ENCODE measurements around the gene ANXA2. TPM values are rescaled to one million over a fixed set of nuclear protein-coding genes. Genes with fewer than 3 reads are reported as not detected.
A peak's percentile ranks its signal among the peaks of the same experiment; 100 is the strongest.

Gene ANXA2
- polyA plus RNA-seq, 3 donors from 2014 or later: 358 to 849 (median 423) TPM

- no peak overlapping the region for H3K4me3 Mint-ChIP-seq
- peaks cover 3 to 31% (median 8%) of the 10 kb centered on the region in 3 donors for H3K27me3 Mint-ChIP-seq (ENCODE audit: low read depth in 3 of 3)
- no peak overlapping the region for H3K27ac Mint-ChIP-seq
- H3K36me3 Mint-ChIP-seq: no peaks in the 10 kb centered on the region
- peak; percentile 6 to 32 (median 12) for DNase-seq
- H3K9me3 Mint-ChIP-seq: no peaks in the 10 kb centered on the region
- no peaks in the 10 kb centered on the region for H3K4me1 Mint-ChIP-seq
Observed at GRCh38 chr15:60326824-60327654, 70.7 kb downstream of the ANXA2 start.

- no peak overlapping the region for H3K4me3 Mint-ChIP-seq
- no peak for DNase-seq
- no peaks in the 10 kb centered on the region for H3K4me1 Mint-ChIP-seq
Observed at GRCh38 chr15:60326343-60326742, 71.4 kb downstream of the ANXA2 start.

GRCh38 chr15:60325905-60326304 lies 71.9 kb downstream of the ANXA2 start:
- Mint-ChIP-seq H3K27me3 (ENCODE audit: low read depth in 3 of 3) (peaks cover 2 to 24% (median 11%) of the 10 kb centered on the region in 3 donors), H3K36me3 (no peaks in the 10 kb centered on the region), H3K27ac (no peak overlapping the region), H3K4me1 (no peaks in the 10 kb centered on the region), H3K9me3 (no peaks in the 10 kb centered on the region), H3K4me3 (no peak overlapping the region)
- no peak for DNase-seq

More at GRCh38 chr15:60326343-60326742, 71.4 kb downstream of the ANXA2 start:
- Mint-ChIP-seq H3K27ac (no peak overlapping the region), H3K36me3 (no peaks in the 10 kb centered on the region), H3K9me3 (no peaks in the 10 kb centered on the region), H3K27me3 (ENCODE audit: low read depth in 3 of 3) (peaks cover 2 to 28% (median 11%) of the 10 kb centered on the region in 3 donors)

GRCh38 chr15:60324706-60325438 lies 72.9 kb downstream of the ANXA2 start:
- Mint-ChIP-seq H3K27ac (no peak overlapping the region), H3K9me3 (no peaks in the 10 kb centered on the region), H3K27me3 (ENCODE audit: low read depth in 3 of 3) (peaks cover 2 to 24% (median 9%) of the 10 kb centered on the region in 3 donors), H3K4me3 (no peak overlapping the region), H3K4me1 (no peaks in the 10 kb centered on the region), H3K36me3 (no peaks in the 10 kb centered on the region)
- no peak for DNase-seq

- H3K36me3 Mint-ChIP-seq: no peaks in the 10 kb centered on the region
- no peak overlapping the region for H3K27ac Mint-ChIP-seq
- peaks cover 2 to 16% (median 9%) of the 10 kb centered on the region in 3 donors for H3K27me3 Mint-ChIP-seq (ENCODE audit: low read depth in 3 of 3)
- no peak for DNase-seq
- no peak overlapping the region for H3K4me3 Mint-ChIP-seq
- H3K4me1 Mint-ChIP-seq: no peaks in the 10 kb centered on the region
- no peaks in the 10 kb centered on the region for H3K9me3 Mint-ChIP-seq
Observed at GRCh38 chr15:60323322-60323721, 74.5 kb downstream of the ANXA2 start.

GRCh38 chr15:60320365-60320764 lies 77.4 kb downstream of the ANXA2 start:
- H3K27me3 Mint-ChIP-seq (ENCODE audit: low read depth in 3 of 3): peaks cover 1 to 7% (median 5%) of the 10 kb centered on the region in 3 donors
- no peaks in the 10 kb centered on the region for H3K9me3 Mint-ChIP-seq
- H3K4me3 Mint-ChIP-seq: no peak overlapping the region
- DNase-seq: no peak
- no peaks in the 10 kb centered on the region for H3K36me3 Mint-ChIP-seq
- H3K27ac Mint-ChIP-seq: no peak overlapping the region
- no peaks in the 10 kb centered on the region for H3K4me1 Mint-ChIP-seq

GRCh38 chr15:60318216-60318867 lies 79.4 kb downstream of the ANXA2 start:
- H3K9me3 Mint-ChIP-seq: no peaks in the 10 kb centered on the region
- no peak overlapping the region for H3K27ac Mint-ChIP-seq
- H3K36me3 Mint-ChIP-seq: no peaks in the 10 kb centered on the region
- peaks cover 1 to 7% (median 7%) of the 10 kb centered on the region in 3 donors for H3K27me3 Mint-ChIP-seq (ENCODE audit: low read depth in 3 of 3)
- DNase-seq: no peak
- no peak overlapping the region for H3K4me3 Mint-ChIP-seq
- no peaks in the 10 kb centered on the region for H3K4me1 Mint-ChIP-seq

GRCh38 chr15:60316961-60317360 lies 80.8 kb downstream of the ANXA2 start:
- Mint-ChIP-seq H3K27ac (no peak overlapping the region), H3K36me3 (no peaks in the 10 kb centered on the region), H3K4me3 (no peak overlapping the region)

GRCh38 chr15:60315878-60316277 lies 81.9 kb downstream of the ANXA2 start:
- Mint-ChIP-seq H3K27me3 (ENCODE audit: low read depth in 3 of 3) (peaks cover 3 to 7% (median 5%) of the 10 kb centered on the region in 3 donors), H3K4me1 (no peaks in the 10 kb centered on the region), H3K36me3 (no peaks in the 10 kb centered on the region), H3K4me3 (no peak overlapping the region), H3K9me3 (no peaks in the 10 kb centered on the region), H3K27ac (no peak overlapping the region)
- no peak for DNase-seq

More at GRCh38 chr15:60316961-60317360, 80.8 kb downstream of the ANXA2 start:
- peaks cover 3 to 7% (median 7%) of the 10 kb centered on the region in 3 donors for H3K27me3 Mint-ChIP-seq (ENCODE audit: low read depth in 3 of 3)
- H3K4me1 Mint-ChIP-seq: no peaks in the 10 kb centered on the region
- no peaks in the 10 kb centered on the region for H3K9me3 Mint-ChIP-seq
- DNase-seq: no peak

- Mint-ChIP-seq H3K4me1 (no peaks in the 10 kb centered on the region), H3K27ac (no peak overlapping the region), H3K27me3 (ENCODE audit: low read depth in 3 of 3) (peaks cover 5 to 7% (median 7%) of the 10 kb centered on the region in 3 donors), H3K9me3 (no peaks in the 10 kb centered on the region), H3K36me3 (no peaks in the 10 kb centered on the region), H3K4me3 (no peak overlapping the region)
- no peak for DNase-seq
Observed at GRCh38 chr15:60313906-60314305, 83.9 kb downstream of the ANXA2 start.

GRCh38 chr15:60307034-60307433 lies 90.8 kb downstream of the ANXA2 start:
- H3K36me3 Mint-ChIP-seq: no peaks in the 10 kb centered on the region
- no peak overlapping the region for H3K4me3 Mint-ChIP-seq
- H3K27me3 Mint-ChIP-seq (ENCODE audit: low read depth in 3 of 3): peaks cover 1 to 4% (median 3%) of the 10 kb centered on the region in 3 donors
- no peaks in the 10 kb centered on the region for H3K9me3 Mint-ChIP-seq
- H3K4me1 Mint-ChIP-seq: no peaks in the 10 kb centered on the region
- no peak overlapping the region for H3K27ac Mint-ChIP-seq
- DNase-seq: no peak

GRCh38 chr15:60301024-60301423 lies 96.8 kb downstream of the ANXA2 start:
- no peak for DNase-seq
- Mint-ChIP-seq H3K36me3 (no peaks in the 10 kb centered on the region), H3K4me3 (no peak overlapping the region), H3K9me3 (no peaks in the 10 kb centered on the region), H3K4me1 (no peaks in the 10 kb centered on the region), H3K27me3 (ENCODE audit: low read depth in 3 of 3) (peaks cover 1 to 3% (median 2%) of the 10 kb centered on the region in 3 donors), H3K27ac (no peak overlapping the region)

GRCh38 chr15:60299452-60300047 lies 98.2 kb downstream of the ANXA2 start:
- DNase-seq: no peak
- no peak overlapping the region for H3K4me3 Mint-ChIP-seq
- no peaks in the 10 kb centered on the region for H3K9me3 Mint-ChIP-seq
- no peak overlapping the region for H3K27ac Mint-ChIP-seq
- no peaks in the 10 kb centered on the region for H3K4me1 Mint-ChIP-seq
- peaks cover 0 to 3% (median 2%) of the 10 kb centered on the region in 3 donors for H3K27me3 Mint-ChIP-seq (ENCODE audit: low read depth in 3 of 3)
- no peaks in the 10 kb centered on the region for H3K36me3 Mint-ChIP-seq

Data from immature natural killer cell (primary cell).